Keratinocyte (primary cell): ENCODE measurements around the gene GPR137. TPM values are rescaled to one million over a fixed set of nuclear protein-coding genes. Genes with fewer than 3 reads are reported as not detected.

ENCODE experiments used
- DNase-seq: peaks from one replicate; pipeline ENCODE4 v3.0.0-alpha.2; 2011; ENCODE audit warnings: low read depth, missing footprints, low spot score
- FAIRE-seq: peaks from 2 replicates; lab custom pipeline; 2011; peaks lifted over from hg19 to GRCh38; lab: Jason Lieb, UNC
- H2AFZ ChIP-seq: 2 replicates; pipeline ENCODE4 v1.6.0; 2012; ENCODE audit warnings: low read length, control low read depth, inconsistent platforms; ENCODE audit not compliant: control insufficient read depth
- H3K27ac ChIP-seq: 2 replicates; pipeline ENCODE4 v1.5.1; 2011; ENCODE audit warnings: low read length; ENCODE audit not compliant: control insufficient read depth, insufficient read depth
- H3K27me3 ChIP-seq: 3 replicates; pipeline ENCODE4 v1.6.0; 2011; ENCODE audit warnings: low read length; ENCODE audit not compliant: control insufficient read depth, insufficient read depth; ENCODE audit errors: extremely low read depth
- H3K36me3 ChIP-seq, 2 experiments: 2 replicates in 1 of 2; 3 replicates in 1 of 2; pipeline ENCODE4 v1.5.1; 2011; ENCODE audit warnings: low read length in 2 of 2, mild to moderate bottlenecking in 1 of 2; ENCODE audit not compliant: control insufficient read depth in 2 of 2, insufficient read depth in 2 of 2; ENCODE audit errors: extremely low read depth in 1 of 2
- H3K4me1 ChIP-seq: 3 replicates; pipeline ENCODE4 v1.5.1; 2011; ENCODE audit warnings: low read length; ENCODE audit not compliant: control insufficient read depth, insufficient read depth; ENCODE audit errors: extremely low read depth
- H3K4me2 ChIP-seq: 3 replicates; pipeline ENCODE4 v1.6.0; 2011; ENCODE audit warnings: low read depth, low read length; ENCODE audit not compliant: control insufficient read depth, insufficient read depth; ENCODE audit errors: extremely low read depth
- H3K4me3 ChIP-seq, 3 experiments: fragments of 200-600 bp in 1 of 3; sonication (generic) in 1 of 3; 2 replicates in 2 of 3; 3 replicates in 1 of 3; pipeline ENCODE4 v1.5.1; 2011 to 2016; ENCODE audit warnings: low read length in 3 of 3, mild to moderate bottlenecking in 3 of 3, control low read depth in 2 of 3, inconsistent platforms in 1 of 3, low read depth in 1 of 3, mixed read lengths in 1 of 3, mixed run types in 1 of 3, moderate library complexity in 1 of 3; ENCODE audit not compliant: control insufficient read depth in 2 of 3, insufficient read depth in 2 of 3; ENCODE audit errors: extremely low read depth in 1 of 3
- H3K79me2 ChIP-seq: 2 replicates; pipeline ENCODE4 v1.6.0; 2012; ENCODE audit warnings: low read length; ENCODE audit not compliant: control insufficient read depth, insufficient read depth
- H3K9ac ChIP-seq: 3 replicates; pipeline ENCODE4 v1.6.0; 2011; ENCODE audit warnings: low read length; ENCODE audit not compliant: control insufficient read depth, insufficient read depth; ENCODE audit errors: extremely low read depth
- H3K9me1 ChIP-seq: 3 replicates; pipeline ENCODE4 v1.6.0; 2011; ENCODE audit warnings: low read length; ENCODE audit not compliant: control insufficient read depth, insufficient read depth; ENCODE audit errors: extremely low read depth
- H3K9me3 ChIP-seq: 2 replicates; pipeline ENCODE4 v1.5.1; 2012; ENCODE audit warnings: low read depth, low read length; ENCODE audit not compliant: control insufficient read depth
- H4K20me1 ChIP-seq: 3 replicates; pipeline ENCODE4 v1.6.0; 2011; ENCODE audit warnings: low read length; ENCODE audit not compliant: control insufficient read depth, insufficient read depth; ENCODE audit errors: extremely low read depth
- CTCF ChIP-seq, 3 experiments: IDR thresholded peaks in 1 of 3; conservative IDR thresholded peaks in 1 of 3; optimal IDR thresholded peaks in 1 of 3; 2 replicates in 2 of 3; 3 replicates in 1 of 3; pipeline versions ENCODE3 to v1.5.1; 2011; ENCODE audit warnings: low read length in 3 of 3, mild to moderate bottlenecking in 3 of 3, moderate library complexity in 2 of 3, control low read depth in 1 of 3, inconsistent platforms in 1 of 3; ENCODE audit not compliant: insufficient read depth in 2 of 3; ENCODE audit errors: extremely low read depth in 1 of 3
- EZH2 ChIP-seq: IDR thresholded peaks from one replicate; pipeline ENCODE4 v1.6.1; 2012; ENCODE audit warnings: inconsistent platforms, mild to moderate bottlenecking, low read length, moderate library complexity
- dilution Hi-C: fragments of 300-500 bp; cut with MboI; formaldehyde crosslinking; loops from one replicate; pipeline ENCODE4 v1.7.0; 2020; ENCODE audit warnings: low sequenced_read_pairs; ENCODE audit not compliant: extremely low pct_ligation_motif_present
- polyA plus RNA-seq, 5 experiments: library from polyadenylated mRNA; depleted of rRNA in 3 of 5; stranded (reverse) in 3 of 5; stranded (forward) in 1 of 5; unstranded in 1 of 5; fragments of >200 nt; gene quantifications; 1 replicate in 1 of 5; 2 replicates in 3 of 5; 3 replicates in 1 of 5; pipeline versions ENCODE4 v1.2.1 to v1.2.3, GENCODE V29; 2011 to 2012; ENCODE audit warnings: missing spikeins in 2 of 5, low read depth in 1 of 5, low replicate concordance in 1 of 5

GPR137 gene
- polyA plus RNA-seq, 1 donor (not counting 4 experiments of a cell fraction or from before 2014, with no cell fraction given) = 6.6 TPM

DNA sequence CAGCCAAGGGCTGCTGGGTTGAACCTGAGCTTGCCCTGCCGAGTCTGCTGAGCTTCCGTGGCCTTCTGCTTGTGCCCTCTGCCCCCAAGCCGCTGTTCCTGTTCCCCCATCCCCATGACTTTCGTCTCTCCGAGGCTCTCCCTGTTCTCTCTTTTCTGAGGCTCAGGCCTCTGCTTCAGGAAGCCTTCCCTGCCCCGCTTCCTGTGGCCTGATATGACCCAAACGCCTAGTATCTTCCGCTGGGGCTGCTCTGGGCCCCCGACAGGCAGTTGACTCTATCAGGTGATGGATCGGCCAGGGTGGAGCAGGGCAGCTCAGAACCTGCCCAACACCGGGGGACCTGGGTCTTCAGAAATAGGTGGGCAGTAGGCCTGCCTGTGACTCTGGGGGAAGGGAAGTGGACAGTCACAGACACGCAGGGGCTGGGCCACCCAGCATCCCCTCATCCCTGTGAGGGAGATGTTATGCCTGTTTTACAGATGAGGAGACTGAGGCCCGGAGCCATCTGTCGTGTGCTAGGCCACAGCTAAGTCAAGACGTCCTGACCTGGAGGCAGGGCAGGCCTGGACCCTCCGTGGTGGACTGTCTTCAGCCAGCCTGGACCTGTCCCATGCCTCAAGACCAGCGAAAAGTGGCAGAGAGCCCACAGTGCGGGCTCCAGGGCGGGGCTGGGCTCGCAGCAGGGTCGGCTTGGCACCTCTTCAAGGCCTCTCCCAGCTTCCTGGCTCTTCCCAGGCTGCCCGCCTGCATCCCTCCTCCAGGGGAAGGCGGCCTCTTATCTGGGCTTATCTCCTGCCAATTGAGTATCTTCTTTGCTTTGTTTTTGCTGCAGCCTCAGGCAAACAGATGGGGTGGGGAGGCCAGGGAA is 17.4 kb upstream of the GPR137 start:
- DNase-seq = no peak

GRCh38 chr11:64268893-64269539 is 16.6 kb upstream of the GPR137 start:
- DNase-seq (no peak), FAIRE-seq (no peak)
- no peak for TF ChIP-seq CTCF (optimal IDR thresholded peaks at IDR 0.05 in 1 of 3, IDR thresholded peaks at IDR 0.05 in 1 of 3, conservative IDR thresholded peaks at IDR 0.05 in 1 of 3; ENCODE audit: extremely low read depth in 1 of 3, insufficient read depth in 2 of 3, low read length in 3 of 3)
- TF ChIP-seq EZH2 = no peak
- Histone ChIP-seq H3K27me3 (no peaks in the 10 kb centered on the region), H3K36me3 (peaks cover 16 to 34% of the 10 kb centered on the region in 2 experiments), H3K9ac (peak overlapping the region; percentile 72), H3K4me2 (peak overlapping the region; percentile 87), H2AFZ (no peak overlapping the region), H3K27ac (peak overlapping the region; percentile 78), H4K20me1 (no peaks in the 10 kb centered on the region), H3K4me1 (peaks cover 55% of the 10 kb centered on the region), H3K79me2 (no peaks in the 10 kb centered on the region), H3K9me3 (no peaks in the 10 kb centered on the region), H3K9me1 (no peaks in the 10 kb centered on the region), H3K4me3 (peak overlapping the region; percentile 35 to 70 (median 65))
- dilution Hi-C loops = no loop called here

More for the DNA sequence above, 17.4 kb upstream of the GPR137 start:
- H3K79me2 ChIP-seq = no peaks in the 10 kb centered on the region
- H3K9me3 ChIP-seq = no peaks in the 10 kb centered on the region
- no peak overlapping the region for H2AFZ ChIP-seq
- no peaks in the 10 kb centered on the region for H4K20me1 ChIP-seq
- H3K27me3 ChIP-seq = no peaks in the 10 kb centered on the region
- H3K4me2 ChIP-seq = peak overlapping the region; percentile 87
- H3K9ac ChIP-seq = peak overlapping the region; percentile 72
- H3K9me1 ChIP-seq = no peaks in the 10 kb centered on the region
- FAIRE-seq = no peak
- peaks cover 56% of the 10 kb centered on the region for H3K4me1 ChIP-seq
- peak overlapping the region; percentile 78 for H3K27ac ChIP-seq
- H3K4me3 ChIP-seq = peak overlapping the region in 1 of 3 experiments; percentile 70
- TF ChIP-seq EZH2 = no peak
- TF ChIP-seq CTCF (optimal IDR thresholded peaks at IDR 0.05 in 1 of 3, IDR thresholded peaks at IDR 0.05 in 1 of 3, conservative IDR thresholded peaks at IDR 0.05 in 1 of 3; ENCODE audit: extremely low read depth in 1 of 3, insufficient read depth in 2 of 3, low read length in 3 of 3) = no peak
- peaks cover 19 to 42% of the 10 kb centered on the region in 2 experiments for H3K36me3 ChIP-seq
- dilution Hi-C loops = no loop called here
